Amniotic epithelial cell (primary cell): ENCODE data around the gene SLC25A42.
"Not testable (repeated sequence)": the region's sequence is repeated elsewhere in the genome, so short reads cannot be mapped to it uniquely, and the experiment has no call there.

Experiments
- DNase-seq: peaks from one replicate; pipeline ENCODE4 v3.0.0-alpha.2; 2010; ENCODE audit warnings: low read depth

Gene SLC25A42

DNA sequence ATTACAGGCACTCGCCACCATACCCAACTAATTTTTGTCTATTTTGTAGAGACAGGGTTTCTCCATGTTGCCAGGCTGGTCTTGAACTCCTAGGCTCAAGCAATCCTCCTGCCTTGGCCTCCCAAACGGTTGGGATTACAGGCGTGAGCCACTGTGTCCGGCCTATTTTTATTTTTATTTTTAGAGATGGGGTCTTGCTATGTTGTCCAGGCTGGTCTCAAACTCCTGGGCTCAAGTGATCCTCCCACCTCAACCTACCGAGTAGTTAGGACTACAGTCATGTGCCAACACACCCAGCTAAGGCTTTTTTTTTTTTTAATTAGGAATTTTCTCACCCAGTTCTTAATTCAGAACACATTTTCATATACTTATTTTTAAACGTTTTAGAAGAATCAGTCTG, 71.9 kb downstream of the SLC25A42 start:
- DNase-seq, result not testable (repeated sequence)

DNA sequence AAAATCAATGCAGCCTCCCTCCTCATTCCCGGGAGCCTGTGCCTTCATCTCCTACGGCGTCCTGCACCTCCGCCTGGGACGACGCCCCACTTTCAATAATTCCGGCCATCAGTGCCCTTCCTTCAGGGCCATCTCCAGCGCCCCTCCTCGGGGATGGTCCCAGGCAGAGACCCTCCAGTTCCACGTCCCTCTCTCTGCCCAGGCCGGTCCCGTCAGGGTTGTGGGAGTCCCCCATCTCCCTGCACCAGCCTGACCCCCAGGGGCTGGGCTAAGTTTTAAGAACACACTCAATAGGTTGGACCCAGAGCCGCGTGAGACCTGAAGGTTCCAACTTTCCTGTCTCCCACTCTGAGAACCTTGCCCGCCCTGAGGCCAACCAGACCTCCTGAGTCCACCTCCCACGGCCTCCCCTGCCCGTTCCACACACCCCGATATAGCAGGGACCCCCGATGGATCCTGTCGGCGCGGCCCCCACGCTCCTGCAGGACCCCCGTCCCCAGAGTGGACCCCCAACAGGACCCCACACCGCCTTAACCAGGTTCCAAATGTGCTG, 73.8 kb downstream of the SLC25A42 start:
- DNase-seq, result no peak

DNA sequence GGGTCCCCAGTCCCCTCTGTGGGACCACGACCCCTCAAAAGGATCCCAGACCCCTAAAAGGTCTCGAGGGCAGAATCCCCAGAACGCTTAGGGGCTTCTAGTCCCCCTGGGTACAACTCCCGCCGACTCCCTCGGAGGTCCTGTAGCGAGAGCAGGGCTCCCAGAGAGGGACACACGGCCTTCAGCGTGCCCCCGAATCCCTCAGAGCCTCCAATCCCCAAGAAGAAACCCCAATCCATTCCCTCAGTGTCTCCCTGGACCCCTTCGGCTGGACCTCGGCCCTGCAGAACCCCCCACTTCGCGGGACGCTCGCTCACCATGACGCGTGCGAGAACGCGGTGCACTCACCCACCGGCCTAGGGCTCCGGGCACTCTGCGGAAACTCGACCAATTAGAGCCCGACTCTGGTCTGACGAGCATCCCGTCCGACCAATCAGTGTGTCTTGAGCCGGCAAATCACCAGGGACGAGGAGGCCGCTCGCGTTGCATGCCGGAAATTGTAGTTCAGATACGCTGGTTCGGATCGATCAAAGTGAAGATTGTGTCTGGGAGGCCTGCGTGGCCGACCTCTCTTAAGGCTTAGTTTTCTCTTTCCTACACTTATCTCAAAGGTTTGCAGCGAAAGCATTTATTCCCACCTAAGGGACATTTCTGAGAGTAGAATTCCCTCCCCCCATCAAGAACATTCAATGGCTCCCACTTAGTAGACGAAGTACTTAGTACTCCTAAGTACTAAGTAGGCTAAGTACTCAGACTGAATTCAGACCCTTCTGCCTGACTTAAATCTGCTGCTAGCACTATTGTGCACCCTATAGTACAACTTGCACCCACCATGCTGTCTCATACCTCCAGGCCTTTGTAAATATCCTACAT, 74.6 kb downstream of the SLC25A42 start, which contains the start of gene TMEM161A:
Gene TMEM161A (minus strand): TSS at position 370 of the 873 bp plus-strand sequence. CDS start 50 bp downstream, at position 320.
- DNase-seq, result peak; percentile 99

DNA sequence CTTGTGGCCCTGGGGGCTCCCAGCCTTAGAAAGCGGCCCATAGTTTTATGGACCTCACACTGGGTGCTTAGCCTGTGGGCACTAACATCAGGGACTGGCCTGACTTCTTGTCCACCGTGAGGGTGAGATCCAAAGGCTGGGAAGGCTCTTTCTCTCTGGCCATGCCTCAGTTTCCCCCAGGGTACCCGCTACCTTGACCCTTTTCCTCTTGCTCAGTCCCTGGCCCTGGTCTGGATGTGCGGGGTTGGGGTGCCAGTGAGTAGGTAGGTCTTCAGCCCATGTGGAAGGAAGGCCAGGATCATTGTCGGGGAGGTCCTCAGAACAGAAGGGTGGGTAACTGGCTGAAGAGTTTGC, 76.1 kb downstream of the SLC25A42 start:
- no peak for DNase-seq

DNA sequence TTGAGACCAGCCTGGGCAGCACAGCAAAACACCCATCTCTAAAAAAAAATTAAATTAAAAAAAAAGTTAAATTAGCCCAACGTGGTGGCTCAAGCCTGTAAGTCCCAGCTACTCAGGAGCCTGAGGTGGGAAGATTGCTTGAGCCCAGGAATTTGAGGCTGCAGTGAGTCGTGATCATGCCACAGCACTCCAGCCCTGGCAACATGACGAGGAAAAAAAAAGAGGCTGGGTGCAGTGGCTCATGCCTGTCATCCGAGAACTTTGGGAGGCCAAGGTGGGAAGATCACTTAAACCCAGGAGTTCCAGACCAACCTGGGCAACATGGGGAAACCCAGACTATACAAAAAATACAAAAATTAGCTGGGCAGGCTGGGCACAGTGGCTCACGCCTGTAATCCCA, 76.7 kb downstream of the SLC25A42 start:
- DNase-seq, result no peak

DNA sequence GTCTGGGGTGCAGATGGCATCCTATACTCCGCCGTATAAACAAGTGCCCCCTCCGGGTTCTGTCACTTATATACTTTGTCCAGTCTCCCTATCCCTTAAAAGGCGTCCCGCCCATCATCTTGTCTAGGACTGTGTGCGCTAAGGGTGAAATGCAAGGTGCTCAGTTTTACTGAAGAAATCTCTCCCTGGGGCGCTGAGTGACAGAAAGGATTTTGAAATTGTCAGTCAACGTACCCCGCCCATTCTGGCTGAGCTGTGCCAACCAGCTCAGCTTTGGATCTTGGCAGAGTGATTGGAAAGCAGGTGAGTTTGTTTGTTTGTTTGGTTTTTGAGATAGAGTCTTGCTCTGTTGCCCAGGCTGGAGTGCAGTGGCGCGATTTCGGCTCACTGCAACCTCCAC, 78.6 kb downstream of the SLC25A42 start:
- no peak for DNase-seq

DNA sequence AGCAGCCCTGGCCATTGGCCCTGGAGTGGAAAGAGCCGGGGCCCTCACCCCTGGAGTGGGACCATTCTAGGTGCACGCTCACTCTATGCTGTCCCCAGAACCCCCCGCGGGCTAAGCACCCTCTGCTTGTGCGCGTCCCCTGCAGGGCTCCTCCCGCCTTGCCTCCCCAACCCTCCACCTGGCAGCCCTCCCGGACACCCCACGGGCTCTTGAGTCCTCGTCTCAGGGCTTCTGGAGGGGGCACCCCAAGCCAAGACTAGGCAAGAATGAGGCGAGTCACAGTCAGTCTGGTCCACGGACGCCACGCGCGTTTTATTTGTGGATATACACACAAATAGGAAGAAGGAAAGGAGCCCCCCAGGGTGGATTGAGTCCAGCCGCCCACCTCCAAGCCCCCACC, 81.5 kb downstream of the SLC25A42 start:
- no peak for DNase-seq

DNA sequence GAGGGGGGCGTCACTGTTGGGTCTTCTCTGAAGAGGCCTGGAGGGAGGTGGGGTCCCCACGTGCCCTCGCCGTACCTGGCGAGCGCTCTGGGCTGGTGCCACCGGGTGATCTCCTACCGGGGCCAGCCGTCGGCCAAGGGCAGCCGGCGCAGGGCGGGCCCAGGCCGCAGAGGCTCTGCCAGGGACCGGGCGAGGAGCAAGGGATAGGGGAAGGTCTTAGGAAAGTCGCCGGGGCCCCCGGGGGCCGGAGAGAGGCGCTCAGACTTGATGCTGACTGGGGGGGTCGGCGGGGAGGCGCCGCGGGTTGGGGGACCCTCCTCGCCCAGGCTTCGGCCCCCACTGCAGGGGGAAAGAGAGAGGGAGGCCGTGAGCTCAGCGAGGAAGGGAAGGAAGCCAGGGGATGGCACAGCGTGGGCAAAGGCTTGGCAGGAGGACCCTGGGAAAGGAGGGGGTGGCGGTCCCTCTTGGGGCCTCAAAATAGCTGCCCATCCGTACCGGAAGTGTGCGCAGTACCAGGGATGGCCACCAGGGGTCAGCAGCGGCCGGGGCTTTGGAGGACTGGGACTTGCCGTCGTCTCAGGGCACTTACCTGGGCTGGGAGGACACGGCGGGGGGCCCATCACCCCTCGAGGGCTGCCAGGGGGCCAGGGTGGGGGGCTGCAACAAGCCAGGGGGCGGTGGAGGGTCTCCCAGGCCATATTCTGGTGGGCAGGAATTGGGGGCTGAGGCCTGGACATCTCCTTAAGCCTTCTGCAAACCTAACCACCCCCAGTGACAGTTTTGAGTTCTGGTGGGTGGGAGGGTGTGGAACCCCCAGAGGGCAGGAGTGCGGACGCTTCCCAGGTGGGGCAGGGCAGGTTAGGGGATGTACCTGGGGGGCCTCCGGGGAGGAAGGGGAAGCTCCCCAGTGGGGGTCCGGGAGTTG, 82.2 kb downstream of the SLC25A42 start:
- DNase-seq, result peak; percentile 33

DNA sequence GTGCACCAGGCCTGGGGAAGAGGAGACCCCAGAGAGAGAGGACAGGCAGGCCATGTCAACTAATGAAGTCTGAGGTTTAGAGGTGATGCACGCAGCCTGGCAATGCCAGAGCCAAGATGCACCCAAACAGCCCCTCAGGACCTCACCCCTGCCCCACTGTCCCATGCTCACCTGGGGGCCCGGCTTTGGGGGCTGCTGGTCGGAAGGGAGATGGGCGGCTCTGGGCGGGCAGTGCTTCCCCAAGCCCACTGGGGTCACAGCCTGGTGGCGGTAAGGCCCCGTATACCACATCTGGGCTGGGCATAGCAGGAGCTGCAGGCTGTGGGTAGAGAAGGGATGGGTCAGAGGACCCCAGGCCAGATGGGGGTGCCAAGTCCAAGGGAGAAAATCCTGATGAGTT, 83.1 kb downstream of the SLC25A42 start:
- no peak for DNase-seq

DNA sequence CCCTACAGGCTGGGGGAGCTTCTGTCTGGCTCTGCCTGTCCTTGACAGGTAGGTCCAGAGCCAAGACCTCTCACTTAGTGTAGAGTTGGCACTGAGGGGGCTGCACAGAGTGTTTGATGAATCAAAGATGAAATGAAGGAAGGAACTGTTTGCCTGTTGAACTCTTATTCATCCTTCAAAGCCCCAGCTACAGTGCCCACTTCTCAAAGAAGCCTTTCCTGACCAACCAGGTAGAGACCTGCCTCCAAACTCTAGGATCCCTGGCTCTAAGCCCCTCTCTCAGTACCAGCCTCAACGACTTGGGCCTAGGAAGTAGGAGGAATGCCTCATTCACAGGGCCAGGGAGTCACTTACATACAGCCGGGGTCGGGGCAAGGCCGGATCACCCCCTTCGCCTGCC, 83.5 kb downstream of the SLC25A42 start:
- no peak for DNase-seq

DNA sequence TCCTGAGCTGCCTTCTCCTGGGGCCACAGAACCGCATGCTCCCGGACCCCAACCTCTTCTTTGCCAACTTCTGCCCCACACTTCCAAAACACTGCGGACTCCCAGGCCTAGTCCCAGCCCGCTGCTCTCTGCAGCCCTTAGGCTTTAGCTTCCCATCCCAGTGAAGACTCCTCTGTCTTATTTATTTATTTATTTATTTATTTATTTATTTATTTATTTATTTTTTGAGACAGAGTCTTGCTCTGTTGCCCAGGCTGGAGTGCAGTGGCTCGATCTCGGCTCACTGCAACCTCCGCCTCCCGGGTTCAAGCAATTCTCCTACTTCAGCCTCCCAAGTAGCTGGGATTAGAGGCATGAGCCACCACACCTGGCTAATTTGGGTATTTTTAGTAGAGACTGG, 84.7 kb downstream of the SLC25A42 start:
- DNase-seq, result not testable (repeated sequence)

DNA sequence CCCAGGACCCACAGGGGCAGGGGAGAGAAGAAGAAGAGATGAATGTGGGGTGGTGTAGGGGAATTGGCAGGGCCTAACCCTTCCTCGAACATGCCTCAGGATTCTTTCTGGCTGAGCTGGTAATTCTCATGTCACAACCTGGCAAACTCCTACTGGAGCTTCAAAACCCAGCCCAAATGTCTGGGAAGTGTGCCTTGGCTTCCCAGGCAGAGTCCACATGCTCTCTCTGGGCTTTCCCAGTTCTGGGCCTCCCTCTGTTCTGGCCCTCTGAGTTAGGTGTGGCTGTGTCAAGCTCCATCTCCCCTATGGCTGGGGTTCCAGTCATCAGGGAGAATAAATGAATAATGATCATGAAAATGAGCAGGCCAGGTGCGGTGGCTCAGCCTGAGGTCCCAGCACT, 85.6 kb downstream of the SLC25A42 start:
- no peak for DNase-seq

DNA sequence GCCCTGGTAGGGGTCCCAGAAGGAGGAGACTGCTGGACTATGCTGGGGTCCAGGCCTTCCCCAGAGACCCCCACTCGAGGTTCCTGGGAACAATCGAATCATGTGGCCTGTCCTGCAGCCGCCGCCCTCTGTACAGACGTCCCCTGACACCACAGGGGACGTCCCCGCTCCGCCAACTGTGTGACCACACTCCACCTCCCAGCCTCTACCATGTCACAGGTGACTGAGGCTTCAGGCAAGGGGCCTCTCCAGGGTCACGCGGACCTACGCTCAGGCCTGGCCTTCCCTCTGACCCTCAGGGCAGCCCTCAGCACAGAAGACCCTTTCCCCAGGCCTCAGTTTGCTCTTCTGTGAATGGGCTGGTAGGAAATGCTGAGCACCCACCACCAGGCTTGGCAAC, 87.6 kb downstream of the SLC25A42 start:
- no peak for DNase-seq

DNA sequence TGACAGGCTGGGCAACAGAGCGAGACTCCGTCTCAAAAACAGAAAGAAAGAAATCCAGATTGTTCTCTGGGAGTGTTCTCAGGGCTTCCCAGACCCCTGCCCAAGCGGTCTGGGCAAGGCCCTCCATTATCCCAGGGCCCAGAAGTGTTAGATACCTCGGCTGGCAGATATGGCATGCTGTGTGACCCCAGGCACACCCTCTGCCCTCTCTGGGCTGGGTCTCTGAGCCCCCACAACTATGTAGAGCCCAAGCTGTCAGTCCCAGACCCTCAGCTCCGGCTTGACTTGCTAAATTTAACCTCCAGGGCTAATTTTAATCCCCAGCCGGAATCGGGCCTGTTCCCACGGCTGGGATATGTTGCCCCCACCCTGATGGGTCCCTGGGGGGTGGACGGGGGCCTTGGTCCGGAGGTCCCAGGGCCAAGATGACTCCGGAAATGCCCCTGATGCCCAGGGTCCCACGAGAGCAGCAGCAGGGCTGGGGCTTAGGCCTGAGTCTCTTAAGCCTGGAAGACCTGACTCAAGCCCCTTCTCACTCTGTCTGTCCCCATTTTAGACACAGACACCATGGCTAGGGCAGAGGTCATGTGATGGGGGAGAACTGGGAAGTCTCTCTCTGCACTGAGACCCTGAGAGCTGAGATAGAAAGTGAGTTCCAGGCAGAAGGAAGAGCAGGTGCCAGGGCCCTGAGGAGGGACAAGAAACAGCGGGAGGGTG, 89.0 kb downstream of the SLC25A42 start:
- DNase-seq, result no peak

DNA sequence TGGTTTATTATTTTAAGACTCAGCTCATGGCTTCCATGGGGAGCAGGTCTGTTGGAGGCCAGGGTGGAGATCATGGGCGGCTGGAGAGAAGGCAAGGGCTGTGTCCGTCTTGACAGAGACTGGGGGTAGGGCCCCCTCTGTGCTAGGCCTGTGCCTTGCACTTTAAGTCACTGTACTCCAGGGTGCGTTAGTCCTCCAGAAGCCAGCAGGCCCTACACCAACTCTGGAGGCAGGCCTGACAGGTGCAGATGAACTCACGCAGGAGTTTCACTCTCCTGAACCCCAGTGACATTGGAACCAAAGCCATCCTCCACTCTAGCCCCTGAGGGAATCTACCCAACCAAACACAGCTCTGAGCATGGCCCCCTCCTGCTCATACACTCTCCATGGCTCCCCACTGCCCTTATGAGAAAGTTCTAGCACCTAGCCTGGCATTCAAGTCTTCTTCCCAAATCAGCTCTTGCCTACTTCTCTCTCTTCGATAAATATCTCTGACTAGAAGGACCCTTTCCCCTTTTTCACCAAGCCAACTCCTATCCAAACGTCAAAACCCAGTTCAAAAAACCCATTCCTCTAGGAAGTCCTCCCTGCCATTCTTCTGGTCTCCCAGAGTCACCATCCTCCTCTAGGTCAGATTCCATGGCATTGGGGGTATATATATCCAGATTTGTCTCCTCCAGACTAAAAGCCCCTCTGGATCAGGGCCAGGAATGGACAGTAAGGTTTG, 91.1 kb downstream of the SLC25A42 start:
- no peak for DNase-seq

DNA sequence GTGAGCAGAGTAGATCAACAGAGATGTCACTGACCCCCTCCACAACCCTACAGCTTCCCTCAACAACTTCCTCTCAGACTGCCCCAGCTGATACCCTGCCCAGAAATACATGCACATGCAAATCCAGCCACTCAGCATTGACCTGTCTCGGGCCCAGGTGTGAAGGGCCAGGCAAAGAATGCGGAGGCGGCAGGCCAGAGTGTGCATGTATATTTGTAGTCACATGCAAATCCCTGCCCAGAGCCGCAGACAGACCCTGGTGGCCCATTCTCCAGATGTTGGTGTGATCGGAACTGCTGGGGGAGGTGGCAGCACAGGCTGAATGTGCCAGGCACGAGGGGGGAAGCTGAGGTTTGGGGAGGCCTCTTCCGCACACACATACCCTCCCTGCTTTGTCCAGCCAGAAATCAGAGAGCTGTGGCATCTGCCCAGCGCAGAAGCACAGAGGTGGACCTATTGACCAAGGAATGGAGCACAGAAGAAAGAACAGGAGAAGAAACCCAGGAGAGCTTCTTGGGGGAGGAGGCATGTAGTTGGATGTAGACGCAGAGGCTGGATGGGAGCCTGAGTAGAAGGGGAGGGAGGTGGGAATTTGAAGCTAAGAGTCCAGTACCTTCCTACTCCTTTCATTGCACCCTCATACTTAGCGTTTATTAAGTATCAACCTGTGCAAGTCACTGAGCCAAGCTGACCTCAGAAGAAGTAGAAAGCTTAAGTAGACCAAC, 91.9 kb downstream of the SLC25A42 start:
- DNase-seq, result no peak

DNA sequence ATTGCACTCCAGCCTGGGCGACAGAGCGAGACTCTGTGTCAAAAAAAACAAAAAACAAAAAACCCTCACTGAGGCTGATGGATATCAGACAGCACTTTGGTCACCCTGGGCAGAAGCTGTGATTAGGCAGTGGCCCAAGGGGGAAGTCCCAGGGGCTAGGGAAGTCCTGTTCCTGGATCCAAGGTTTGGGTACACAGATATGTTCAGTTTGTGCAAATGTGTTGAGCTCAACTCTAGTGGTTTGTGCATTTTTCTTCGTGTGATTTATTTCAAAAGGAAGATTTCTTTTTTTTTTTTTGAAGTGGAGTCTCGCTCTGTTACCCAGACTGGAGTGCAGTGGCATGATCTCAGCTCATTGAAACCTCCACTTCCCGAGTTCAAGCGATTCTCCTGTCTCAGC, 94.0 kb downstream of the SLC25A42 start:
- no peak for DNase-seq

DNA sequence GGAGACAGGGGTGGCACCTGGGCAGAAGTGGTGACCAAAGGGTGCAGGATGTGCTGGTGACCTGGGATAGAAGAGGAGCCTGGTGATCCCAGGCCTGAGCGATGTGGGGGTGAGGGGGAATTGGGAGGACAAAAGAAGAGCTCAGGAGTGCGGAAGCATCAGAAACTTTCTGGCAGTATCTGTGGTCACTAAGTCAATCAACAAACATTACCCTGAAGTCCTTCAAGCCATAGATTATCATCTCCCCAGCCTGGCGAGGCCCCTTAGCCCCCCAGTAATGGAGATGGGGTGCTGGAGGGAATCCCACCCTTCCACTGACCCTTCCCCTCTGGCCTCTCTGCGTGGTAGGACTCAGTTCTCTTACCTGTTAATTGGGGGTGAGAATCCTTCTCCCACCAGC, 95.7 kb downstream of the SLC25A42 start:
- DNase-seq, result no peak

DNA sequence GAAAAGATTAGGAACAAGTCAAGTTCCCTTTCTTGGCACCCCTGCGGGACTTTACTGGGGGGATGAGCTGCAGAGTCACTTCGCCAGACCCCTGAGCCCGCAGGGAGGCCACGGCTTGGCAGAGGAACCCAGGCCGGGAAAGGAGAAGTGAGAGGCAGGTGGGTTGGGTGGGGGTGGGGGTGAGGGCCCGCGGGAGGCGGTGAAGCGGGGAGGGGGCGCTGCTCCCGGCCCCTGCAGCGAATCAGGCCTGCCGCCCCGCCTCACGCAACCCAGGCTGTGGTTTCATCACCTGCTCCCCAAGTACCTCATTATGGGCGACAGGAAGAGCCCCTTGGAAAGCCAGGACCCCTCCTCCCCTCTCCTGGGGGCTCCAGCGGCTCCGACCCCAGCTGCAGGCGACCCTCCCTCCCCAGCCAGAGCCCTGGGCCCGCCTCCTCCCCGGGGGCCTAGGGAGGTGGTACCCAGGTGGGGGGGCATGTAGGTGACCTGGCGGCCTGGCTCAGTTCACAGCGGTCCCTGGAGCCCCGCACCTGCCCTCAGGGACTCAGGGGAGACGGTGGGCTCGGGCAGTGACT, 96.8 kb downstream of the SLC25A42 start:
- DNase-seq, result no peak

DNA sequence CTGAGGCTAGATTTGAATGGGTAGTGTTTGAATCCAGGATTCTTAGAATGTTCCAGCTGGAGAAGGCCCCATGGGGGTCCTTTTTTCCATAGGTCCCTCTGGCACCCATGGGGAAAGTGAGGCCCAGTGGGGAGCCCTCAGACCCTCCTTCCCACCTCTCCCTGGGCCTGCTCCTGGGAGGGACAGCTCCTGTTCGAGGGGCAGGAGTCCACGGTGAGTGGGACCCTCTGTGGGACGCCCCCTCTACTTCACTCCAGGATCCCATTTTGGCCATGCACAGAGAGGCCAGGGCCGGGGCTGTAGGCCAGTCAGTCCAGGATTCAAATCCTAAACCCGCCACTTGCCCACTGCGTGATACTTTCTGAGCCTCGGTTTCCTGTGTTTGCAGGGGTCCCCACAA, 98.7 kb downstream of the SLC25A42 start:
- DNase-seq, result no peak
